Spleen (tissue), 11 donors: ENCODE measurements around the gene PCCB. TPM values are rescaled to one million over a fixed set of nuclear protein-coding genes. Genes with fewer than 3 reads are reported as not detected.
"Not testable (repeated sequence)": the region's sequence is repeated elsewhere in the genome, so short reads cannot be mapped to it uniquely, and the experiment has no call there.

ENCODE experiments used
- DNase-seq: peaks from one replicate; pipeline ENCODE4 v3.0.0-alpha.2; 2020
- H3K27ac ChIP-seq, 8 donors: fragments of 200-600 bp; sonication (generic) in 7 of 8; 1 replicate in 4 of 8; 2 replicates in 4 of 8; pipeline versions ENCODE4 v1.5.0 to v1.8.0; 2016 to 2021; ENCODE audit warnings: inconsistent platforms in 4 of 8, mild to moderate bottlenecking in 4 of 8, moderate library complexity in 1 of 8
- H3K27me3 ChIP-seq, 7 donors: fragments of 200-600 bp; sonication (generic) in 6 of 7; replicated peaks in 1 of 7; 1 replicate in 4 of 7; 2 replicates in 3 of 7; pipeline versions ENCODE4 v1.5.0 to v1.8.0; 2016 to 2021; ENCODE audit warnings: inconsistent platforms in 3 of 7, mild to moderate bottlenecking in 1 of 7
- H3K36me3 ChIP-seq, 6 donors: fragments of 200-600 bp; sonication (generic) in 5 of 6; 1 replicate in 4 of 6; 2 replicates in 2 of 6; pipeline versions ENCODE4 v1.5.0 to v1.8.0; 2016 to 2021; ENCODE audit warnings: inconsistent platforms in 2 of 6
- H3K4me1 ChIP-seq, 6 donors: fragments of 200-600 bp; sonication (generic) in 5 of 6; 1 replicate in 3 of 6; 2 replicates in 3 of 6; pipeline versions ENCODE4 v1.5.0 to v1.8.0; 2016 to 2021; ENCODE audit warnings: inconsistent platforms in 3 of 6
- H3K4me3 ChIP-seq, 8 donors: fragments of 200-600 bp; sonication (generic) in 7 of 8; 1 replicate in 4 of 8; 2 replicates in 4 of 8; pipeline versions ENCODE4 v1.5.0 to v1.8.0; 2016 to 2021; ENCODE audit warnings: inconsistent platforms in 4 of 8, mild to moderate bottlenecking in 4 of 8, moderate library complexity in 2 of 8
- H3K9me3 ChIP-seq, 8 donors: fragments of 200-600 bp; sonication (generic) in 7 of 8; 1 replicate in 4 of 8; 2 replicates in 4 of 8; pipeline versions ENCODE4 v1.5.0 to v1.8.0; 2016 to 2021; ENCODE audit warnings: inconsistent platforms in 4 of 8
- CTCF ChIP-seq, 11 experiments: fragments of 200-600 bp in 7 of 11; fragments of 450-650 bp in 4 of 11; sonication (generic) in 4 of 11; IDR thresholded peaks in 8 of 11; conservative IDR thresholded peaks in 3 of 11; 1 replicate in 7 of 11; 2 replicates in 4 of 11; pipeline versions ENCODE4 v1.4.0 to v1.8.0; 2016 to 2021; ENCODE audit warnings: antibody characterized with exemption in 11 of 11, inconsistent platforms in 4 of 11, mild to moderate bottlenecking in 1 of 11
- POLR2A ChIP-seq, 3 donors: fragments of 450-650 bp; IDR thresholded peaks; one replicate each; pipeline ENCODE4 v1.5.1; 2017; ENCODE audit warnings: antibody characterized with exemption in 3 of 3, mild to moderate bottlenecking in 1 of 3
- POLR2AphosphoS5 ChIP-seq, 3 donors: sonication (generic); formaldehyde crosslinking; IDR thresholded peaks; one replicate each; pipeline ENCODE4 v1.5.1; 2017; ENCODE audit warnings: antibody characterized with exemption in 3 of 3
- WGBS, 5 donors: extraction: QIAGEN DNeasy Blood & Tissue Kit in 3 of 5; methylation state at CpG; one replicate each; pipeline versions ENCODE4 v1.1.5 to v1.1.7; 2013 to 2018; 5-methylcytosine and 5-hydroxymethylcytosine counted together
- intact Hi-C: fragments of 100-400 bp; cut with DNase I; formaldehyde crosslinking; loops from one replicate; pipeline ENCODE4 v1.15.0; 2023; ENCODE audit warnings: low total_unique reads
- polyA plus RNA-seq, 3 donors: library from polyadenylated mRNA; stranded (reverse); fragments of 200-250 nt; gene quantifications; one replicate each; pipeline ENCODE4 v1.2.1, GENCODE V29; 2013
- total RNA-seq, 7 donors: library from RNA; depleted of rRNA in 3 of 7; stranded (reverse); fragments of >200 nt in 3 of 7; fragmentation: NEBNext Ultra II Directional in 4 of 7; extraction: Animal tissue kit (Norgen Biotek cat#: 25700) in 4 of 7; gene quantifications; one replicate each; pipeline versions ENCODE4 v1.1.0 to v1.2.1, GENCODE V29; 2016 to 2021
- donor health status: healthy with polysubstance abuse.
- donor health status: DM: no; HTN: no; CAD: no; lungs with moderate emphysema.
- donor health status: DM: no; HTN: no; CAD: no.
- donor health status: Bipolar disorder and iron deficiency.
- donor health status: healthy.
- donor health status: DM: no; HTN: no; CAD: no.
- donor health status: DM: yes; HTN: yes; CAD: no.

PCCB gene
- total and polyA plus RNA-seq, 10 donors: 11.9 to 24.7 (median 19.9) TPM

- Histone ChIP-seq H3K4me1 (no peaks in the 10 kb centered on the region), H3K27me3 (no peaks in the 10 kb centered on the region), H3K4me3 (no peak overlapping the region), H3K9me3 (peaks cover 0 to 10% (median 9%) of the 10 kb centered on the region in 8 donors), H3K27ac (no peak overlapping the region), H3K36me3 (peaks cover 0 to 82% (median 12%) of the 10 kb centered on the region in 6 donors)
- 74 to 94% (median 83%) methylated on average over 1 of the region's 1 CpG for WGBS, 5 donors
- TF ChIP-seq CTCF (IDR thresholded peaks at IDR 0.05 in 8 of 11, conservative IDR thresholded peaks at IDR 0.05 in 3 of 11) (no peak), POLR2A (IDR thresholded peaks at IDR 0.05) (no peak), POLR2AphosphoS5 (IDR thresholded peaks at IDR 0.05) (no peak)
- intact Hi-C loops: no loop called here
- DNase-seq: no peak
Observed at GRCh38 chr3:136351351-136351750, 101.2 kb downstream of the PCCB start.

- TF ChIP-seq POLR2AphosphoS5 (IDR thresholded peaks at IDR 0.05): no peak
- no peak for TF ChIP-seq CTCF (IDR thresholded peaks at IDR 0.05 in 8 of 11, conservative IDR thresholded peaks at IDR 0.05 in 3 of 11)
- TF ChIP-seq POLR2A (IDR thresholded peaks at IDR 0.05): no peak
- peaks cover 0 to 15% (median 12%) of the 10 kb centered on the region in 8 donors for H3K9me3 ChIP-seq
- intact Hi-C loops: no loop called here
- no peak overlapping the region for H3K27ac ChIP-seq
- peaks cover 0 to 82% (median 18%) of the 10 kb centered on the region in 6 donors for H3K36me3 ChIP-seq
- DNase-seq: no peak
- 82 to 91% (median 87%) methylated on average over 3 of the region's 3 CpGs for WGBS, 5 donors
- no peaks in the 10 kb centered on the region for H3K4me1 ChIP-seq
- no peaks in the 10 kb centered on the region for H3K27me3 ChIP-seq
- H3K4me3 ChIP-seq: no peak overlapping the region
Observed at GRCh38 chr3:136351905-136352304, 101.8 kb downstream of the PCCB start.

GRCh38 chr3:136353461-136353860 is 103.3 kb downstream of the PCCB start:
- Histone ChIP-seq H3K27ac (no peak overlapping the region), H3K9me3 (peaks cover 0 to 16% (median 12%) of the 10 kb centered on the region in 8 donors), H3K27me3 (no peaks in the 10 kb centered on the region), H3K4me3 (no peak overlapping the region), H3K36me3 (peaks cover 0 to 82% (median 23%) of the 10 kb centered on the region in 6 donors), H3K4me1 (no peaks in the 10 kb centered on the region)
- TF ChIP-seq CTCF (IDR thresholded peaks at IDR 0.05 in 8 of 11, conservative IDR thresholded peaks at IDR 0.05 in 3 of 11): no peak
- TF ChIP-seq POLR2AphosphoS5 (IDR thresholded peaks at IDR 0.05): no peak
- TF ChIP-seq POLR2A (IDR thresholded peaks at IDR 0.05): no peak
- 62 to 73% (median 68%) methylated on average over 2 of the region's 2 CpGs for WGBS, 5 donors
- no peak for DNase-seq
- intact Hi-C loops: no loop called here

GRCh38 chr3:136366289-136366688 is 116.1 kb downstream of the PCCB start:
- Histone ChIP-seq H3K36me3 (peaks cover 3 to 67% (median 10%) of the 10 kb centered on the region in 6 donors), H3K9me3 (no peaks in the 10 kb centered on the region), H3K27me3 (no peaks in the 10 kb centered on the region), H3K4me3 (no peak overlapping the region), H3K27ac (no peak overlapping the region), H3K4me1 (no peaks in the 10 kb centered on the region)
- intact Hi-C loops: no loop called here
- DNase-seq: no peak
- TF ChIP-seq CTCF (IDR thresholded peaks at IDR 0.05 in 8 of 11, conservative IDR thresholded peaks at IDR 0.05 in 3 of 11): no peak
- no peak for TF ChIP-seq POLR2AphosphoS5 (IDR thresholded peaks at IDR 0.05)
- TF ChIP-seq POLR2A (IDR thresholded peaks at IDR 0.05): no peak

GRCh38 chr3:136375800-136376199 is 125.7 kb downstream of the PCCB start:
- H3K9me3 ChIP-seq, intact Hi-C loops, DNase-seq, H3K27ac ChIP-seq, H3K4me3 ChIP-seq, H3K4me1 ChIP-seq, H3K27me3 ChIP-seq: not testable (repeated sequence)
- peaks cover 2 to 39% (median 7%) of the 10 kb centered on the region in 6 donors for H3K36me3 ChIP-seq
- WGBS, 5 donors: 95 to 100% (median 98%) methylated on average over 5 of the region's 5 CpGs
